ENCODE data around the gene NCK1.
"Not testable (repeated sequence)": the region's sequence is repeated elsewhere in the genome, so short reads cannot be mapped to it uniquely, and the experiment has no call there.

The NCK1 gene

DNA sequence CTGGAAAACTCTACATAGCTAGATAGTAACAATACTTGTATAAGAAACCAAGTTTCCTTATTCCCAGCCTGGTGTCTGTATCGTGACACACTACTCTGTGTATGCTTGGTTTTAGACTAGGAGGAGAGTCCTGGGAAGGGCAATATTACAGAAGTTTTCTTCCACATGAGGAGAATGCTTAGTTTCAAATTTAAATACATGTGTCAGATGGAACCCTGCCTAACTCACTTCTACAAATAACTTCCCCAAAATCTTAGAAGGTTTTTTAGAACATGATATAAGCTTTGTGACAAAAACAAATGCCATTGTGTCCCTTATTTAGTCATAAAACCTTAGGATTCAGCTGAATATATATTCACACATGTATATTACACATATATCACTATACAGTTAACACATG lies 88.6 kb downstream of the NCK1 start:
- no peak for DNase-seq

DNA sequence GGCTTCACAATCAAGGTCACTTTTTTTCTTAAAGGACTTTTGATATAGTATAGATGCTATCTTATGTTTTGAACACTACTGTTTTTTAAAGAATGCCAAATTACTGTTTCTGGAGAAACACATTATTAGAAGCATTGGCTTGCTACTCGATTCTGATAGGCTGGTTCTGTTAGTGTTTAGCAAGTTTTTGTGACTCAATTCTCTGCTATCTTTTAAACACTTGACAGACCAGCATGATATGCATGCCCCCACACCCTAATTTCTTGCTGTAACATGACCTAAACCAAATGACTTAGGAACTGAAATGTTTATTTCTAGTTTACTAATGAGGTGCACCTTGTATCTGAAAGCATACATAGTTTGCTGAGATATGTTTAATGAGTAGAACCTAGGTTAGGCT lies 90.3 kb downstream of the NCK1 start:
- DNase-seq: no peak

DNA sequence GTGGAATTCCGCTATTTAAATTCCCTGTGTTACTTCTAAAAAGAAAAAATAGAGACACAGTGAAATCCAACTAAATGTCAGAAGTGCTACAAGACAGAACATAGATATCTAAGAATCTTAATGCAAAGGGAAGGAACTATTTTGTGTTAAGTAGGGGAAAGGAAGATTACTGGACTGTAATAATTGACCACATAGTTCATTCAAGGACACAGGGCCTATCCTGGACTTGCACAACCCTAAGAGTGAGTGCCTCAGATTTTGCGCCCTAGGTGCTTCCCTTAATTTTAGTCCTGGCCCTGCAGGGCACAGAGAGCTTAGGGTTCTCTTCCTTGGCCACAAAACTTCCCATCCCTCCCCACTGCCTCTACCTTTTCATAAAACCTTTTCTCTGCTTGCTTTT lies 92.2 kb downstream of the NCK1 start:
- no peak for DNase-seq

DNA sequence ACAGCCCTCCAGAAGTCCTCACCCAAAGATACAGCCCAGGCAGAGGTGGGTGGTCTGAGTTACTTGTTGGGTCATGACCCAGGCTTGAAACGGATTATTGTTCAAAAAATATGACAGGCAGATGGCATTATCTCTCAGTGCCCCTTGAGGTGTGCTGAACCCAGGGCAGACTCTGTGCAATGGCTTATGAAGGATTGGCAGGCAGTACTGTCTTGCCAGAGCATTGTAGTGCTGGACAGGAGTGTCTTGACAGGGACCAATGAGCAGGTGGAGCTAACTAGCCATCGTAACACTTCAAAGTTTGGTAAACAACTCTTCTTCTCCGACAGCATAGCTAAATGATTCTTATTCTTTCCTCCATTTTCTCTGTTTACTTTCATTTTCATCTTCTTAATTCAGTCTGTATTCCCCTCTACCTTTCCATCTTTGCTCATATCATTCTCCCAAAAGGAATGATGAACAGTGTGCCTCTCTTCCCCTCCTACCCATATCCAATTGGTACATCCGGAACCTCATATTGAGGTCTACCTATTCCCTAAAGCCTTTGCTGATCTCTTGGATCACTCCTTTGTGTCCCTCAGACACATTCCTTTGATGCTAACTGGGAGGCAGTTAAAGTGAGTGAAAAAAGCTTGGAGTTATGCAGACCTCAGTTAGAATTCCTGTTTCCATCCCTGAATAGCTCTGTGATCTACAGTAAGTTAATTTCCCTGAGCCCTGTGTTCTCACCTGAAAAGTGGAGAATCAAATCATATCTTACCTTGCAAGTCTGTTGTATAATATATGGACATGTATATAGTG lies 93.2 kb downstream of the NCK1 start:
- no peak for DNase-seq

DNA sequence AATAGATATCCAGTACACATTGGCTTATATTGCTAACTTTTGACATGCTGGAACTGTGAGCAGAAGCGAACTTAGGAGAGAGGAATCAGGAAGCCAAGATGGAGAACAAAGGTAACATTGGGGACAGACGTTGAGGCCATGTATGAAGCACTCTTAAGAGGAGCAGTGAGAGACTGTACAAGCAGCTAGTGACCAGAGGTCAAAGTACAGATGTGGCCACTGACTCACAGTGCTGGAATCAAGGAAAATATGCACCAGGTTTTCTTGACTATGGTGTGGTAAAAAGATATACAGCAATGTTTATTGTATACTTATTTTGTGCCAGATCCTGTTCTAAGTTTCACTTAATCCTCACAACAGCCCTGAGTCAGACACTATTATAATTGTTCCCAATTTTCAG lies 93.8 kb downstream of the NCK1 start:
- DNase-seq: no peak

DNA sequence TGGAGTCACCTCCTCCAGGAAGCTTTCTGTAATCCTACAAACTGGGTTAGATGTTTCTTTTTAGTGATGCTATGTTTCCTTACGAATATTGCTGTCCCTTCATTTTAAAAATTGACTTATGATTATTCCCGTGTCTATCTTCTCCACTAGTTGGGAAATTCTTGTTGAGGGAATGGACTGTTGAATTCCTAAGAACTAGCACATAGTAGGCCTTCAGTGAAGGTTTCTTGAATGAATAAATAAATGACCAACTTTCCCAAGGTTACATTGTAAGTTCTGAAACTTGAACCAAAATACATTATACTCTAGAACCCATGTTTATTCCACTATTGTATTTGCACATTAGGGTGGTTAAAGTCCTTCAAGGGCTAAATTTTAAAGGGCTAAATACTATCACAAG lies 95.0 kb downstream of the NCK1 start:
- DNase-seq: no peak

DNA sequence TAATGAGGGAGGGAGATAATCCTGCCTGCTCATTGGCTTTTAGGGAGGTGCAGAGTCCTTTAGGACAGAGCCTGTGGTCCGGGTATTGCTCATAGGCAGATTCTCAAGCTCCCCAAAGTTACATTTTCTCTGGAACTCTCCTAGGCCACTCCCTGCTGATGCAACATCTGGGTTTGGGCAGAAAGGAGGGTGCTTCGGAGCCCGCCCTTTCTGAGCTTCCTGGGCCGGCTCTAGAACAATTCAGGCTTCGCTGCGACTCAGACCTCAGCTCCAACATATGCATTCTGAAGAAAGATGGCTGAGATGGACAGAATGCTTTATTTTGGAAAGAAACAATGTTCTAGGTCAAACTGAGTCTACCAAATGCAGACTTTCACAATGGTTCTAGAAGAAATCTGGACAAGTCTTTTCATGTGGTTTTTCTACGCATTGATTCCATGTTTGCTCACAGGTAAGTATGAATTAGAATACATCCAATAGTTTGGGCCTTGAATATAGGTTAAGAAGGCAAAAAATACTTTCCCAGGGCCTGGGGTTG lies 95.8 kb downstream of the NCK1 start, which contains the start of gene IL20RB:
Gene IL20RB (plus strand): TSS at position 233 of the 538 bp plus-strand sequence. CDS start 131 bp downstream, at position 364.
- no peak for DNase-seq

DNA sequence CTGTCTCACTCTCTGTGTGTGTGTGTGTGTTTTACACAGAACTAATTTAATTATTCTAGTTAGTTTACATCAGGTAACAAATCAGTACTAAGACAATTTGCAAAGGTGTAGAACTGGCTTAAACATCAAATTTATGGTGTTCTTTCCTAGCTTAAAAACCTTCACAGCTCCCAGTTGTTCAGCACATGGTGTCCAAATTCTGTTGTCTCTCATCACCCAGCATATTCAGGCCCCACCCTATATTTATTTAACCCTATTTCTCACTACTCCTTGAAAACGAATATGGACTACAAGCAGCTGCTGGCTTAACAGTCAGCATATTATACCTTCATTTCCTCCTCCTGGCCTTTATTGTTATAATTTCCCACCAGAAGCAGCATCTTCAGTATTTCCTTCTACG lies 96.9 kb downstream of the NCK1 start:
- no peak for DNase-seq

DNA sequence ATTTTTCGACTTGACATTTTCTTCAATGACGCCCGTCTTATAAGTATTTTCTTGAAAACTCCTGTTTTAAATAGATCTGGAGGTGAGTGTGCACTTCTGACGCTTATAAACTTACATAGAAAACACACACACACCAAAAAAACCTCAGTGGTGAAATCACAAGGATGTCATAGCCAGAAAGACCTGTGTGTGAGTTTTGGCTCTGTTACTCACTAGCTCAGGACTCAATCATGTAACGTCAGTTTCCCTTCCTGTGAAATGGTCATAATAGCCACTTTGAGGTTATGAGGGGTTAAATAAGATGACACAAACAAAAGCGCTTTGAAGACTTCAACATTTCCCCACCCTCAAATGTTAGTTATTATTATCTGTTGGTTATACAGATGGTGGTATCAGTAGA lies 97.6 kb downstream of the NCK1 start:
- no peak for DNase-seq

DNA sequence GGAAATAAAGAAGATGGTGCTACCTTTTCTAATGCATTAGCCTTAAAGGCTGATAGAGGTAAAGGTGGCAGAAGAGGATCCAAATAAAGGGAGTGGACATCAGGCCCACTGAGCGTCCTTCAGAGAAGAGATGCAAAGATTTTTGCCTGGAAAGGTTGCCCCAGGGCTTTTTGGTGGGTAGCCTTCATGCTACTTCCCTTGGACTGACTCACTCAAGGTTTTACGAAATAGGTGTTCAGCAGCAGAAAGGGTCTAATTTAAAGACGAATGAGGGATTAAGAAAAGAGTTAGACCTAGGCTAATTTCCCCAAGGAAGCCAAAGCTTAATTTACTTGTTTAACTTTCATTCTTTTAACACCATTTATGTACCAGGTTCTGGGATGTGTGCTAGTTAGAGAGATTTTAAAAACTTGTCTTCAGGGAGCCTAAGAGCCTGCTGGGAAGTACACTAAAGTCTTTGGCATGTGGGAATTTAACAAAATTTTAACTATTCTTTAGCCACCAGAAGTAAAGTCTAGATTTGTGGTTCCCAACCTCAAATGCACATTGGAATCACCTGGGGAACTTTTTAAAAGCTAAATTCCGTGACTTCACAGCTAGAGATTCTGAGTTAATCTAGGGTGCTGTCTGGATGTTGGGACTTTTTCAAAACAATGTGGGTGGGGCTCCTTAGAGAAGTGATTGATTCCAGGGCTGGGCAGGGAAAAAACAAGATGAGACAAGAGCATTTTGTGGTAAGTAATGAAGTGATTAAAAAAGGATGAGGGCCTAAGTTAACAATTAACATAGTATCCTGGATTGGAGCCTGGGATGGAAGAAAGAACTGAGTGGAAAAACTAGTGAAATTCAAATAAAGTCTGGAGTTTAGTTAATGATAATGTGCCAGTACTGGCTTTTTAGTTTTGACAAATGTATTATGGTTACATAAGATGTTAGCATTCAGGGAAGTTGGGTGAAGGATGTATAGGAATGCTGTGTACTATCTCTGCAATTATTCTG lies 99.1 kb downstream of the NCK1 start:
- no peak for DNase-seq

DNA sequence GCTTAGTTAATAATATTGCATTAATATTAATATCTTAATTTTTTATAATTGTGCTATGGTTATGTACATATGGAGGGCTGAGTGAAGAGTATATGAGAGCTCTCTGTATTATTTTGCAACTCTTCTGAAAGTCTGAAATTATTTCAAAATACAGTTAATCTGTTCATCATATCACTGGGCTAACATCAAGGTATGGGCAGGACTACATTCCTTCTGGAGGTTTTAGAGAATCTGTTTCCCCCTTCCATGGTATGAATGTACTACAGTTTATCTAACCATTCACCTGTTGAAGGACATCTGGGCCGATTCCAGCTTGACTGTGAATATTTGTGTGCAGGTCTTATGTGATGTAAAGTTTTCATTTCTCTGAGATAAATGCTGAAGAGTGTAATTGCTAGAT lies 100.9 kb downstream of the NCK1 start:
- no peak for DNase-seq

DNA sequence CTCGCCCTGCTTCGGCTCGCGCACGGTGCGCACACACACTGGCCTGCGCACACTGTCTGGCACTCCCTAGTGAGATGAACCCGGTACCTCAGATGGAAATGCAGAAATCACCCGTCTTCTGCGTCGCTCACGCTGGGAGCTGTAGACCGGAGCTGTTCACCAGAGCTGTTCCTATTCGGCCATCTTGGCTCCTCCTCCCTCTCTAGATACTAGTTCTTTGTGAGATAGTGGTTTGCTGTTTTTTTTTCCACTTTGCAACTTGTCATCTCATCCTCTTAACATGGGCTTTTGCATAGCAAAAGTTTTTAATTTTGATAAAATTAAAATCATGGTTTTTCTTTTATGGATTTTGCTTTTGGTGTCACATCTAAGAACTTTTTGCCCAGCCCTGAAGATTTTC lies 107.5 kb downstream of the NCK1 start:
- DNase-seq: not testable (repeated sequence)

DNA sequence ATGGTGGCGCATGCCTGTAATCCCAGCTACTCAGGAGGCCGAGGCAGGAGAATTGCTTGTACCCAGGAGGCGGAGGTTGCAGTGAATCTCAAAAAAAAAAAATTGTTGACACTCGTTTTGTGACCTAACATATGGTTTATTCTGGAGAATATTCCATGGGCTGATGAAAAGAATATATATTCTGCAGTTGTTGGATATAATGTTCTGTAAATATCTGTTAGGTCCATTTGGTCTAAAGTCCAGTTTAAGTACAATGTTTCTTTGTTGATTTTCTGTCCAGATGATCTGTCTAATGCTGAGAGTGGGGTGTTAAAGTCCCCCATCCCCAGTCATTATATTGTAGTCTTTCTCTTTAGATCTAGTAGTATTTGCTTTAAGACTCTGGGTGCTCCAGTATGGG lies 111.3 kb downstream of the NCK1 start:
- DNase-seq: no peak

DNA sequence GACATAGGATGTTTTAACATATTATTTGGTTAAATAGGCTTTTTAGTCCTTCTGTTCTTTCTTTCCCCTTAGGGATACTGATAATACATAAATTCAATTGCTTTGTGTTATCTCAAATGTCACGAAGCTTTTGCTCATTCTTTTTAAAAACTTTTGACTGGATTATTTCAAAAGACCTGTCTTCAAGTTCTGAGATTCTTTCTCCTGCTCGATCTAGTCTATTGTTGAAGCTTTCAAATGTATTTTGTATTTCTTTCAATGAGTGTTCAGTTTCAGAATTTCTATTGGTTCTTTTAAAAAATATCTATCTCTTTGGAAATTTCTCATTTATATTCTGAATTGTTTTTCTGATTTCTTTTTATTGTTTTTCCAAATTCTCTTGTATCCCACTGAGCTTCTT lies 112.7 kb downstream of the NCK1 start:
- no peak for DNase-seq

DNA sequence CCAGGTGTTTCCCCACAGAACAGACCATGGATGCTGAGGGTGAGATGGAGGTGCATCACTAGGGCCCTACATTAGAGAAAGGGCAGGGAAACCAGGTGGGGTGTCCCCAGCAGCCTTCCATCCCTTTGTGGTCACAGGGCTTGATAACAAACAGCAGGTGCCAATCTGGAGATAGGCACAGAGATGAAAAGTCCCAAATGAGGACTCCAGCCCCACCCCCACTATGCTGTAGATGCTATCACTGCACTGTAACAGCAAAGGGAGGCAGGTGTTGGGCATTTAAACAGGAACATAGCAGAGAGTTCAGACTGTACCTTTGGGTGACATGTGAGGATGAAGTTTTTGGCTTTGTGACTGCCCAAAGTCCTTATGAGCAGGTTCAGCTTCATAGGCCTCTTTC lies 117.2 kb downstream of the NCK1 start:
- no peak for DNase-seq

DNA sequence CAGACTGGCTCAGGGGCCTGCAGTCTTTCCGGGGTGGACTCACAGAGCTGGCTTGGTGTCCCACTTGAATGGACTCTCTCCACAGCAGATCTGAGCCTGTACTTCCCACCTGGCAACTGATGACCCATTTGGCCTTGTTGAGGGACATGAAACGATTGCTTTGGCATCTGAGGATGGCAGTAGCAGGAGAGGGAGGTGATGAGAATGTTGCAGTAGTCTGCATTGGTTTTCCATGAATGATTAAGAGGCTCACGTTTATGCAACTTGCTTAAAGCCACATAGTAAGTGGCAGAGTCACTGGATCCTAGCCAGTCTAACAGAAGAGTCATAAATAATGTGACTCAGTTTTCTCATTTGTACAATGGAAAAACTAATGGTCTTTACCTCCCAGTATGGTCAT lies 117.7 kb downstream of the NCK1 start:
- no peak for DNase-seq

DNA sequence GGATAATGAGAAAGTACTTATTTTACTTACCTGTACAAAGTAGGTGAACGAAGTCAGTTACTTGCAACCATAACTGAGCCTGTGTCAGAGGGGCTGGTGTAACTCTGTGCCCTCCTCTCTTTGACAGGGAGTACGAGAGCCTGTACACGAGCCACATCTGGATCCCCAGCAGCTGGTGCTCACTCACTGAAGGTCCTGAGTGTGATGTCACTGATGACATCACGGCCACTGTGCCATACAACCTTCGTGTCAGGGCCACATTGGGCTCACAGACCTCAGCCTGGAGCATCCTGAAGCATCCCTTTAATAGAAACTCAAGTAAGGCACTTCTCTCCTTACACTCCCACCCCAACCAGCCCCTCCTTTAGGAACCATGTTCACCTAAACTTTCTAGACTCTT lies 120.0 kb downstream of the NCK1 start:
- DNase-seq: no peak

DNA sequence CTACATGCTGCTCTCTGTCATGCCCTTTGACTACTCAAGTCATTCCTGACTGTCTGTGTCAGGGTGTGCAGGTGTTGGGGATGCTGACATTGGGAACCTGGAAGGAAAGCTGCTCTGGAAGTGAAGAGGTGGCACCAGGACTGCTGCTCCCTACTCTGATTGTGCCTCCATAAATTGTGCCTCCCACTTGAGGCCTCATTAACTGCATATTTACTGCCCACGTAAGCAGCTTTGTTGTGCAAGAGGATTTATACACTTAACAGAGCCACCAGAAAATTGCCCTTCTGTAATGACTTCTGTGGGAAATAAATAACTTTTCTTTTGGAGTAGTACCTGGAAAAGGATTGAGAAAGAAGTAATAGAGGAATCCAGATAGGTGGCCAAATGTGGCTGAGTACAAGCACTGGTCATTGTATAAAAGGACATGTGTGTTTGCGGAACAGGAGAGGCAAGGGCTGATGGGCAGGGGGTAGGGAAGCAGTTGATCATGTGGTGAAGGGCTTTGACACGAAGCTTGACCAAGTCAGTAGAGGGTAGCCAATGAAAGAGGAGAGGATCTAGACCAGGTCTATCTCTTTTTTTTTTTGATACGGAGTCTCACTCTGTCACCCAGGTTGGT lies 120.6 kb downstream of the NCK1 start:
- no peak for DNase-seq

DNA sequence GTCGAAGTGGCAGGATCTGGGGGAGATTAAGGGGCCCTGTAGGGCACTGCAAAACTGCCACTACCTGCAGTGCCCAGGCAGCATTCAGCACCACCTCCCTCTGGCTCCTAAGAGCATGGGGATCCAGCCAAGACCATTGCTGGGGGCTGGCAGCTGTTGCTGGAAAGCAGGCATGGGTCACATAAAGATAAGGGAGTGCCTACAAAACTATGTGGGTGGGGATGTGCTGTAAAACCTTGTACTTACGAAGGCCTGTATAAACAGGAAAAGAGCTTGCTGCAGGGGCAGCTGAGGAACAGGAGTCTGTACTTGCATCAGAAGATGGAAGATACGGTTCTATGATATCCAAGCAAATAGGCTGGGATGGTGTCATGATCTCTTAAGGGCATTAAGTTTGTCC lies 122.8 kb downstream of the NCK1 start:
- no peak for DNase-seq

DNA sequence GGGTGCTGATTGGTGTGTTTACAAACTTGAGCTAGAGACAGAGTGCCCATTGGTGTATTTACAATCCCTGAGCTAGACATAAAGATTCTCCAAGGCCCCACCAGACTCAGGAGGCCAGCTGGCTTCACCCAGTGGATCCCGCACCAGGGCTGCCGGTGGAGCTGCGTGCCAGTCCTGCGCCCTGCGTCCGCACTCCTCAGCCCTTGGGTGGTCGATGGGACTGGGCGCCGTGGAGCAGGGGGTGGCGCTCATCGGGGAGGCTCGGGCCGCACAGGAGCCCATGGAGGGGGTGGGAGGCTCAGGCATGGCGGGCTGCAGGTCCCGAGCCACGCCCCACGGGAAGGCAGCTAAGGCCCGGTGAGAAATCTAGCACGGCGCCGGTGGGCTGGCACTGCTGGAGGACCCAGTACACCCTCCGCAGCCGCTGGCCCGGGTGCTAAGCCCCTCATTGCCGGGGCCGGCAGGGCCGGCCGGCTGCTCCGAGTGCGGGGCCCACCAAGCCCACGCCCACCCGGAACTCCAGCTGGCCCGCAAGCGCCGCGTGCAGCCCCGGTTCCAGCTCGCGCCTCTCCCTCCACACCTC lies 125.5 kb downstream of the NCK1 start:
- DNase-seq: not testable (repeated sequence)

DNA sequence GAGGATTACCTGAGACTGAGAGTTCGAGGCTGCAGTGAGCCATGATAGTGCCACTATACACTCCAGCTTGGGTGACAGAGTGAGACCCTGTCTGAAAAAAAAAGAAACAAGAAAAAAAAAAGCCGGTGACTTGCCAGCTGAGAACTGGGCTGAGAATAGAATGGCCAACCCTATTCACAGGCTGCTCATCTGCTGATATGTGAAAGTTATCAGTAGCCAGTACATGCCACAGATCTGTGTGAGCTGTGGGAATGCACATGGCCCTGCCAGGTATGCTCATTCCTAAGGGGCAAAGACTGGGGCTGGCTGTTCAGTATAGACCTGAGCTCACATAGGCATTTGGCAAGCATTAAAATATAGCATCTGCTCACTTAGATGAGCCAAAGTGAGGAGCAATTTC lies 126.6 kb downstream of the NCK1 start:
- no peak for DNase-seq

DNA sequence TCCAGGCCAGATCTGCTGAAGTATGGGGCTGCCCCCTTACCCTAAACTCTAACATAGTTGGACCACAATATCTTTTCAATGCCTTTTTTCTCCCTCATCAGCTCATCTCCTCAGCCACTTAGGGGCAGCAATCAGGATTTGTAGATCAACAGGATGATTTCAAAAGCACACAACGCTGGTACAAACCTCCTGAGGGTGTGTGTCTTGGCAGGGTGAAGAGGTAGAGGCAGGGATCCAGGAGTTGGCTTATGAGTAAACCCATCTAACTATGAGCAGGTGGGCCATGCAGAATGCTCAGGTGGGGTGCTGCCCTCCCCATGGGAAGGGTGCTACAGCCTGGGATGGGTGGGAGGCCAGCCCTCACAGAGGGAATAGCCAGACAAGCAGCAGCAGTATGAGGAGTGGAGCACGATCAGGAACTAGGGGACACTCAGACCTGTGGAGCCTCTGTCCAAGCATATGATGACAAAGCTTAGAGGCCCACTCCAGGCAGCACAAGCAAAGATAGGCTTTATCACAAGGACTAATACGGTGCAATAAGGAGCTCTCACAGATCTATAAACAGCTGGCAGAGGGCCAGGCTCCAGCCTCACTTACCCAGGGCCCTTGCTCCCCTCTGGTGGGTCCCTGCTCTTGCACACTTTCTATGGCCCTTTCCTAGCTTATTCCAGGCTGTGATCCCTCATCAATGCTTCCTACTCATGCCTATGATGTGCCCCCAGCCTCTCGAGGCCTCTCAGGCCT lies 127.9 kb downstream of the NCK1 start:
- no peak for DNase-seq

Measured in stimulated activated CD4-positive, alpha-beta T cell treated with anti-CD3 and anti-CD28 coated beads, Interleukin-4, amount 100 ng/mL, for 24 hours (primary cell).